Liver (tissue), 9 donors: ENCODE measurements around the gene SPATA33. TPM values are rescaled to one million over a fixed set of nuclear protein-coding genes. Genes with fewer than 3 reads are reported as not detected.

Experiments
- DNase-seq: peaks from one replicate; pipeline ENCODE4 v3.0.0-alpha.2; 2017; ENCODE audit warnings: low spot score
- H3K27ac ChIP-seq, 2 donors: one replicate each; pipeline ENCODE4 v1.7.0; 2013; ENCODE audit warnings: inconsistent platforms in 2 of 2, low read length in 2 of 2, control low read depth in 1 of 2, low read depth in 1 of 2, mild to moderate bottlenecking in 1 of 2
- H3K27me3 ChIP-seq, 4 donors: one replicate each; pipeline versions ENCODE4 v1.6.1 to v1.7.0; 2013; ENCODE audit warnings: low read length in 3 of 4, inconsistent platforms in 1 of 4, mild to moderate bottlenecking in 1 of 4, moderate library complexity in 1 of 4; ENCODE audit not compliant: control insufficient read depth in 4 of 4, insufficient read depth in 4 of 4
- H3K36me3 ChIP-seq, 4 donors: one replicate each; pipeline versions ENCODE4 v1.6.1 to v1.7.0; 2013; ENCODE audit warnings: low read length in 3 of 4, mild to moderate bottlenecking in 3 of 4, low read depth in 1 of 4, moderate library complexity in 1 of 4; ENCODE audit not compliant: control insufficient read depth in 4 of 4, insufficient read depth in 3 of 4
- H3K4me1 ChIP-seq, 4 donors: one replicate each; pipeline versions ENCODE4 v1.6.1 to v1.7.0; 2013; ENCODE audit warnings: low read length in 3 of 4, mild to moderate bottlenecking in 3 of 4, moderate library complexity in 1 of 4; ENCODE audit not compliant: control insufficient read depth in 4 of 4, insufficient read depth in 4 of 4
- H3K4me3 ChIP-seq, 3 donors: one replicate each; pipeline versions ENCODE4 v1.6.1 to v1.7.0; 2013; ENCODE audit warnings: low read length in 3 of 3, control low read depth in 1 of 3, low read depth in 1 of 3, mild to moderate bottlenecking in 1 of 3
- H3K9ac ChIP-seq, 2 donors: one replicate each; pipeline ENCODE4 v1.7.0; 2013; ENCODE audit warnings: low read length in 2 of 2, mild to moderate bottlenecking in 2 of 2, moderate library complexity in 2 of 2, control low read depth in 1 of 2, low read depth in 1 of 2
- H3K9me3 ChIP-seq, 4 donors: one replicate each; pipeline versions ENCODE4 v1.6.1 to v1.7.0; 2013; ENCODE audit warnings: low read length in 3 of 4; ENCODE audit not compliant: control insufficient read depth in 4 of 4
- CTCF ChIP-seq: fragments of 150-350 bp; IDR thresholded peaks from 2 replicates; pipeline ENCODE4 v1.5.1; 2017; ENCODE audit warnings: improper control_type of control experiment, low read depth, low read length; ENCODE audit not compliant: missing input control
- EGR1 ChIP-seq, 2 donors: IDR thresholded peaks; 2 replicates each; pipeline ENCODE4 v1.6.1; 2016 to 2018; ENCODE audit warnings: antibody characterized with exemption in 2 of 2, low read depth in 2 of 2
- FOXA2 ChIP-seq: IDR thresholded peaks from 2 replicates; pipeline ENCODE4 v1.6.1; 2016; ENCODE audit warnings: antibody characterized with exemption
- GABPA ChIP-seq, 2 donors: IDR thresholded peaks in 1 of 2; conservative IDR thresholded peaks in 1 of 2; 2 replicates each; pipeline ENCODE4 v1.6.1; 2016; ENCODE audit warnings: antibody characterized with exemption in 2 of 2, mild to moderate bottlenecking in 1 of 2, moderate library complexity in 1 of 2
- HNF4A ChIP-seq, 2 donors: conservative IDR thresholded peaks; 2 replicates each; pipeline ENCODE4 v1.6.1; 2016; ENCODE audit warnings: antibody characterized with exemption in 2 of 2, mild to moderate bottlenecking in 2 of 2
- HNF4G ChIP-seq: IDR thresholded peaks from 2 replicates; pipeline ENCODE4 v1.6.1; 2016; ENCODE audit warnings: antibody characterized with exemption
- JUND ChIP-seq, 2 donors: IDR thresholded peaks; 2 replicates each; pipeline ENCODE4 v1.6.1; 2016; ENCODE audit warnings: antibody characterized with exemption in 2 of 2
- NR2F2 ChIP-seq: IDR thresholded peaks from 2 replicates; pipeline ENCODE4 v1.6.1; 2016; ENCODE audit warnings: antibody characterized with exemption
- RAD21 ChIP-seq, 2 donors: IDR thresholded peaks; 2 replicates each; pipeline ENCODE4 v1.6.1; 2016; ENCODE audit warnings: antibody characterized with exemption in 2 of 2, mild to moderate bottlenecking in 2 of 2
- REST ChIP-seq: IDR thresholded peaks from 2 replicates; pipeline ENCODE4 v1.6.1; 2016; ENCODE audit warnings: antibody characterized with exemption, mild to moderate bottlenecking
- RXRA ChIP-seq, 2 donors: IDR thresholded peaks; 2 replicates each; pipeline ENCODE4 v1.6.1; 2017 to 2018; ENCODE audit warnings: antibody characterized with exemption in 2 of 2, mild to moderate bottlenecking in 1 of 2
- SP1 ChIP-seq: IDR thresholded peaks from 2 replicates; pipeline ENCODE4 v1.6.1; 2018; ENCODE audit warnings: antibody characterized with exemption, mild to moderate bottlenecking
- TAF1 ChIP-seq: conservative IDR thresholded peaks from 2 replicates; pipeline ENCODE4 v1.6.1; 2016; ENCODE audit warnings: antibody characterized with exemption, mild to moderate bottlenecking
- YY1 ChIP-seq: IDR thresholded peaks from 2 replicates; pipeline ENCODE4 v1.6.1; 2016; ENCODE audit warnings: antibody characterized with exemption, mild to moderate bottlenecking
- WGBS: extraction: QIAGEN DNeasy Blood & Tissue Kit; methylation state at CpG from one replicate; pipeline ENCODE4 v1.1.7; 2013; 5-methylcytosine and 5-hydroxymethylcytosine counted together
- polyA plus RNA-seq, 2 donors: library from polyadenylated mRNA; stranded (reverse) in 1 of 2; unstranded in 1 of 2; fragments of 200-250 nt in 1 of 2; fragments of >200 nt in 1 of 2; fragmentation: Nextera tagmentation in 1 of 2; extraction: Ambion mirVana in 1 of 2; gene quantifications; one replicate each; pipeline versions ENCODE4 v1.2.1 to v1.2.3, GENCODE V29; 2013 to 2015
- total RNA-seq, 2 donors: library from RNA; depleted of rRNA; stranded (reverse); fragments of >200 nt; gene quantifications; one replicate each; pipeline ENCODE4 v1.2.3, GENCODE V29; 2014
- TF ChIP-seq, protein P1 (sequence below): IDR thresholded peaks from 2 replicates; pipeline ENCODE4 v1.6.1; 2016; ENCODE audit warnings: antibody characterized with exemption
- TF ChIP-seq, protein P2 (sequence below): IDR thresholded peaks from 2 replicates; pipeline ENCODE4 v1.6.1; 2016; ENCODE audit warnings: antibody characterized with exemption
- TF ChIP-seq, protein P3 (sequence below): IDR thresholded peaks from 2 replicates; pipeline ENCODE4 v1.6.1; 2016; ENCODE audit warnings: antibody characterized with exemption
- donor health status: healthy.
- donor health status: healthy.
- donor health status: healthy.
- donor health status: healthy.
- donor health status: healthy.

The SPATA33 gene
- total and polyA plus RNA-seq, 4 donors, result 1.6 to 3.6 (median 3.4) TPM

DNA sequence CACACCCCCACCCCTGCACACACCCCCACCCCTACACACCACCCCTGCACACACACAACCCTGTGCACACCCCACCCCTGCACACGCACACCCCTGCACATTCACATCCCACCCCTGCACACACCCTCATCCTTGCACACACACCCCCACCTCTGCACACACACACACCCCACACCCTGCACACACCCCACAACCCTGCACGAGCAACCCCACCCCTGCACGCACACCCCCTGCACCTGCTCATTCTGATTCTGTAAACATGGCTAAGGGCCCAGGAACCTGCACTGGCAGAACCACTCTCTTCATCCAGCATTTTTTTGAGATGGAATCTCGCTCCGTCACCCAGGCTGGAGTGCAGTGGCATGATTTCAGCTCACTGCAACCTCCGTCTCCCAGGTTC is 18.3 kb upstream of the SPATA33 start:
- peaks cover 0 to 3% (median under 1%) of the 10 kb centered on the region in 4 donors for H3K36me3 ChIP-seq
- H3K9me3 ChIP-seq, result no peaks in the 10 kb centered on the region
- WGBS, result 85% methylated on average over 6 of the region's 6 CpGs
- TF ChIP-seq REST, result no peak
- TF ChIP-seq, protein P1, sequence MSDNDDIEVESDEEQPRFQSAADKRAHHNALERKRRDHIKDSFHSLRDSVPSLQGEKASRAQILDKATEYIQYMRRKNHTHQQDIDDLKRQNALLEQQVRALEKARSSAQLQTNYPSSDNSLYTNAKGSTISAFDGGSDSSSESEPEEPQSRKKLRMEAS, result no peak
- TF ChIP-seq SP1, result no peak
- TF ChIP-seq EGR1 (IDR thresholded peaks at IDR 0.05; ENCODE audit: low read depth in 2 of 2), result no peak
- TF ChIP-seq FOXA2, result no peak
- no peak for TF ChIP-seq GABPA (IDR thresholded peaks at IDR 0.05 in 1 of 2, conservative IDR thresholded peaks at IDR 0.05 in 1 of 2)
- TF ChIP-seq, protein P2, sequence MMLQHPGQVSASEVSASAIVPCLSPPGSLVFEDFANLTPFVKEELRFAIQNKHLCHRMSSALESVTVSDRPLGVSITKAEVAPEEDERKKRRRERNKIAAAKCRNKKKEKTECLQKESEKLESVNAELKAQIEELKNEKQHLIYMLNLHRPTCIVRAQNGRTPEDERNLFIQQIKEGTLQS, result no peak
- no peak for TF ChIP-seq RXRA (IDR thresholded peaks at IDR 0.05)
- no peak for TF ChIP-seq NR2F2
- no peak for TF ChIP-seq HNF4G
- TF ChIP-seq HNF4A (conservative IDR thresholded peaks at IDR 0.05), result no peak
- no peak for TF ChIP-seq YY1
- TF ChIP-seq CTCF, result no peak
- TF ChIP-seq, protein P3, sequence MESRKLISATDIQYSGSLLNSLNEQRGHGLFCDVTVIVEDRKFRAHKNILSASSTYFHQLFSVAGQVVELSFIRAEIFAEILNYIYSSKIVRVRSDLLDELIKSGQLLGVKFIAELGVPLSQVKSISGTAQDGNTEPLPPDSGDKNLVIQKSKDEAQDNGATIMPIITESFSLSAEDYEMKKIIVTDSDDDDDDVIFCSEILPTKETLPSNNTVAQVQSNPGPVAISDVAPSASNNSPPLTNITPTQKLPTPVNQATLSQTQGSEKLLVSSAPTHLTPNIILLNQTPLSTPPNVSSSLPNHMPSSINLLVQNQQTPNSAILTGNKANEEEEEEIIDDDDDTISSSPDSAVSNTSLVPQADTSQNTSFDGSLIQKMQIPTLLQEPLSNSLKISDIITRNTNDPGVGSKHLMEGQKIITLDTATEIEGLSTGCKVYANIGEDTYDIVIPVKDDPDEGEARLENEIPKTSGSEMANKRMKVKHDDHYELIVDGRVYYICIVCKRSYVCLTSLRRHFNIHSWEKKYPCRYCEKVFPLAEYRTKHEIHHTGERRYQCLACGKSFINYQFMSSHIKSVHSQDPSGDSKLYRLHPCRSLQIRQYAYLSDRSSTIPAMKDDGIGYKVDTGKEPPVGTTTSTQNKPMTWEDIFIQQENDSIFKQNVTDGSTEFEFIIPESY, result no peak
- no peak for TF ChIP-seq JUND (IDR thresholded peaks at IDR 0.05)
- TF ChIP-seq RAD21 (IDR thresholded peaks at IDR 0.05), result no peak
- no peak for TF ChIP-seq TAF1
- peaks cover 0 to 6% (median 3%) of the 10 kb centered on the region in 4 donors for H3K4me1 ChIP-seq
- no peak overlapping the region for H3K4me3 ChIP-seq
- no peaks in the 10 kb centered on the region for H3K27me3 ChIP-seq
- no peak for DNase-seq
- H3K27ac ChIP-seq, result no peak overlapping the region
- no peak overlapping the region for H3K9ac ChIP-seq
